ENCODE results near the gene HIC1.
"Not testable (repeated sequence)": the region's sequence is repeated elsewhere in the genome, so short reads cannot be mapped to it uniquely, and the experiment has no call there.

DNA sequence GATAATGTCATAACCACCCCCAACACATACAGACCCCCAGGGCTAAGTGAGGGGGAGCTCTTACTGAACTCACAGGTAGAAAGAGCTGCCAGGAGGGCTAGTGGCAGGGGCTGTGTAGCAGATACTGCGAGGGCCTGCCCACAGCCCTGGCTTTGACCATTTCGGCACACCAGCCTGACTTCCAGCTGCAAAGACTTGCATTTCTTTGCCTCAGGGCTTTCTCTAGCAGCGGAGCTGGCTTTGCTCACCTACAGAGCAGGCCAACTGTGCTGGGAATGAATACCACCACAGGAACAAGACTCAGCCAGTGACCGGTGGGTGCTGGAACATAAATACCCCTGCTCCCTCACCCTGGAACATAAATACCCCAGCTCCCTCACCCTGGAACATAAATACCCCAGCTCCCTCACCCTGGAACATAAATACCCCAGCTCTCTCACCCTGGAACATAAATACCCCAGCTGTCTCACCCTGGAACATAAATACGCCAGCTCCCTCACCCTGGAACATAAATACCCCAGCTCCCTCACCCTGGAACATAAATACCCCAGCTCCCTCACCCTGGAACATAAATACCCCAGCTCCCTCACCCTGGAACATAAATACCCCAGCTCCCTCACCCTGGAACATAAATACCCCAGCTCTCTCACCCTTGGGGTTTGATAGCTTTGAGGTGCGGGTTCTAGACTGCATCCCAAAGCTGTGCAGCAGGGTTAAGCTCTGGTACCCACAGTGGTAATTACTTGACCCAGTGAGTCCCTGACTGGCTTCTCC is 41.5 kb upstream of the HIC1 start:
- TF ChIP-seq, protein P1, sequence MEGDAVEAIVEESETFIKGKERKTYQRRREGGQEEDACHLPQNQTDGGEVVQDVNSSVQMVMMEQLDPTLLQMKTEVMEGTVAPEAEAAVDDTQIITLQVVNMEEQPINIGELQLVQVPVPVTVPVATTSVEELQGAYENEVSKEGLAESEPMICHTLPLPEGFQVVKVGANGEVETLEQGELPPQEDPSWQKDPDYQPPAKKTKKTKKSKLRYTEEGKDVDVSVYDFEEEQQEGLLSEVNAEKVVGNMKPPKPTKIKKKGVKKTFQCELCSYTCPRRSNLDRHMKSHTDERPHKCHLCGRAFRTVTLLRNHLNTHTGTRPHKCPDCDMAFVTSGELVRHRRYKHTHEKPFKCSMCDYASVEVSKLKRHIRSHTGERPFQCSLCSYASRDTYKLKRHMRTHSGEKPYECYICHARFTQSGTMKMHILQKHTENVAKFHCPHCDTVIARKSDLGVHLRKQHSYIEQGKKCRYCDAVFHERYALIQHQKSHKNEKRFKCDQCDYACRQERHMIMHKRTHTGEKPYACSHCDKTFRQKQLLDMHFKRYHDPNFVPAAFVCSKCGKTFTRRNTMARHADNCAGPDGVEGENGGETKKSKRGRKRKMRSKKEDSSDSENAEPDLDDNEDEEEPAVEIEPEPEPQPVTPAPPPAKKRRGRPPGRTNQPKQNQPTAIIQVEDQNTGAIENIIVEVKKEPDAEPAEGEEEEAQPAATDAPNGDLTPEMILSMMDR (conservative IDR thresholded peaks at IDR 0.05; ENCODE audit: low read length) = not testable (repeated sequence)
- TF ChIP-seq EZH2phosphoT487 (IDR thresholded peaks at IDR 0.05; ENCODE audit: borderline replicate concordance, low read depth, low read length) = not testable (repeated sequence)

Measured in OCI-LY7 (cell line).